Heart right ventricle (tissue), 16 donors: ENCODE results near the gene ZFAND2B. TPM values are rescaled to one million over a fixed set of nuclear protein-coding genes. Genes with fewer than 3 reads are reported as not detected.

Experiments used
- ATAC-seq, 8 donors: fragments of 200-7000 bp; cut with Tn5 transposase; one replicate each; pipeline ENCODE4 v1.9.1; 2020; ENCODE audit warnings: mild to moderate bottlenecking in 8 of 8, moderate library complexity in 8 of 8, moderate number of reproducible peaks in 1 of 8
- DNase-seq, 2 donors: peaks; one replicate each; pipeline ENCODE4 v3.0.0-alpha.2; 2020
- H3K27ac ChIP-seq, 10 donors: fragments of 200-600 bp; sonication (generic) in 2 of 10; one replicate each; pipeline versions ENCODE4 v1.5.0 to v1.8.0; 2020 to 2022; ENCODE audit warnings: mild to moderate bottlenecking in 3 of 10
- H3K27me3 ChIP-seq, 7 donors: fragments of 200-600 bp; one replicate each; pipeline ENCODE4 v1.8.0; 2021 to 2022; ENCODE audit warnings: mild to moderate bottlenecking in 2 of 7
- H3K36me3 ChIP-seq, 9 donors: fragments of 200-600 bp; sonication (generic) in 1 of 9; one replicate each; pipeline versions ENCODE4 v1.5.0 to v1.8.0; 2020 to 2022; ENCODE audit warnings: mild to moderate bottlenecking in 2 of 9
- H3K4me1 ChIP-seq, 9 donors: fragments of 200-600 bp; sonication (generic) in 1 of 9; one replicate each; pipeline versions ENCODE4 v1.5.0 to v1.8.0; 2020 to 2022; ENCODE audit warnings: mild to moderate bottlenecking in 4 of 9
- H3K4me3 ChIP-seq, 10 donors: fragments of 200-600 bp; sonication (generic) in 2 of 10; one replicate each; pipeline versions ENCODE4 v1.5.0 to v1.8.0; 2020 to 2022; ENCODE audit warnings: mild to moderate bottlenecking in 7 of 10, moderate library complexity in 2 of 10
- H3K9me3 ChIP-seq, 11 donors: fragments of 200-600 bp in 10 of 11; sonication (generic) in 2 of 11; one replicate each; pipeline versions ENCODE4 v1.5.0 to v1.8.0; 2013 to 2022; ENCODE audit warnings: mild to moderate bottlenecking in 2 of 11, control low read depth in 1 of 11, moderate library complexity in 1 of 11
- WGBS, 2 donors: extraction: QIAGEN DNeasy Blood & Tissue Kit; methylation state at CpG; one replicate each; pipeline ENCODE4 v1.1.7; 2013; ENCODE audit warnings: inconsistent platforms in 1 of 2; 5-methylcytosine and 5-hydroxymethylcytosine counted together
- intact Hi-C, 10 donors: fragments of 100-400 bp; cut with DNase I; formaldehyde crosslinking; loops; one replicate each; pipeline versions ENCODE4 v1.11.1 to v1.14.2; 2022
- polyA plus RNA-seq, 2 donors: library from polyadenylated mRNA; stranded (reverse); fragments of 200-250 nt; gene quantifications; one replicate each; pipeline ENCODE4 v1.2.3, GENCODE V29; 2013
- total RNA-seq, 10 donors: library from RNA; stranded (reverse); fragmentation: NEBNext Ultra II Directional in 3 of 10; extraction: Animal tissue kit (Norgen Biotek cat#: 25700) in 3 of 10; gene quantifications; one replicate each; pipeline versions ENCODE4 v1.2.1 to v1.2.4, GENCODE V29; 2021 to 2023
- TF ChIP-seq, protein P1 (sequence below), 9 donors: fragments of 200-600 bp; sonication (generic) in 2 of 9; IDR thresholded peaks; one replicate each; pipeline versions ENCODE4 v1.5.0 to v1.8.0; 2021 to 2022; ENCODE audit warnings: antibody characterized with exemption in 9 of 9, mild to moderate bottlenecking in 5 of 9, moderate library complexity in 1 of 9
- donor health status: Arrhythmogenic right ventricular cardiomyopathy.
- donor health status: ischemic (EF 13 %, LVEDD 7.1; RV severe dilation, severe dysfunction).
- donor health status: healthy with polysubstance abuse.
- donor health status: DM: no; HTN: yes; CAD: no.
- donor health status: DM: no; HTN: no; CAD: no.
- donor health status: ischemic (EF 25% LVEDD 6.9; RV normal size, moderate dysfunction).
- donor health status: ischemic (EF 25% LVEDD 5.7; RV mildly dilated, moderate dysfunction).
- donor health status: healthy.
- donor health status: DM: yes; HTN: yes; CAD: no.
- donor health status: Ischemic cardiomyopathy.
- donor health status: ischemic (EF 35%, LVEDD 5.7; RV mildly dilated, moderate dysfunction).
- donor health status: nonischemic (EF 11% LVEDD 7.7; RV severe dilation, severe dysfunction).
- donor health status: DM: yes; HTN: yes; CAD: no.
- donor health status: PGD.
- donor health status: ischemic (EF 29% LVEDD 5.4; RV normal size, mild dysfunction).
- donor health status: nonischemic (EF 23%, LVEDD 6.1; RV moderate dilation, normal function).

ZFAND2B gene
- total and polyA plus RNA-seq, 12 donors, result 11.5 to 40.8 (median 17.4) TPM

DNA sequence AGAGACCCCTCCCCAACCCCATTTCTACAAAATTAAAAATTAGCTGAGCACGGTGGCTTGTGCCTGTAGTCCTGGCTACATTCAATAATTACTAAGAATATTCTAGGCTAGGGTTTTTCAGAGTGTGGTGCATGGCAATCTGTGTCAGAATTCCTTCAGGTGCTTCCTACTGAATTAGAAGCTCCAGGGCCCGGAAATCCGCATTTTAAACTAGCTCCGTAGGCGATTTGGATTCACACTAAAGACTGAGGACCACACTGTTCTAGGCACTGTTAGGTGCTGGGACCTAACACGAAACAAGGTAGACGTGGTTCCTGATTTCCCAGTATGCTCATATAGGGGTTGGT is 628 bp upstream of the ZFAND2B start:
- peak overlapping the region; percentile 80 to 99 (median 95) for H3K27ac ChIP-seq
- 17 to 20% methylated on average over 7 of the region's 7 CpGs for WGBS, 2 donors
- intact Hi-C loops, result loop anchor here in 7 of 10 donors (1.0 to 5.0 kb wide), 9 partner anchors 12 to 73 kb away; partner anchors contain the start of genes CNPPD1 (in 2 of the 7), NHEJ1 (in 2 of the 7), ABCB6 (in 1 of the 7) and DNAJB2 (in 1 of the 7)
- ATAC-seq (no peak), DNase-seq (no peak)
- H3K9me3 ChIP-seq, result peaks cover 0 to 2% (median 0%) of the 10 kb centered on the region in 11 donors
- TF ChIP-seq, protein P1, sequence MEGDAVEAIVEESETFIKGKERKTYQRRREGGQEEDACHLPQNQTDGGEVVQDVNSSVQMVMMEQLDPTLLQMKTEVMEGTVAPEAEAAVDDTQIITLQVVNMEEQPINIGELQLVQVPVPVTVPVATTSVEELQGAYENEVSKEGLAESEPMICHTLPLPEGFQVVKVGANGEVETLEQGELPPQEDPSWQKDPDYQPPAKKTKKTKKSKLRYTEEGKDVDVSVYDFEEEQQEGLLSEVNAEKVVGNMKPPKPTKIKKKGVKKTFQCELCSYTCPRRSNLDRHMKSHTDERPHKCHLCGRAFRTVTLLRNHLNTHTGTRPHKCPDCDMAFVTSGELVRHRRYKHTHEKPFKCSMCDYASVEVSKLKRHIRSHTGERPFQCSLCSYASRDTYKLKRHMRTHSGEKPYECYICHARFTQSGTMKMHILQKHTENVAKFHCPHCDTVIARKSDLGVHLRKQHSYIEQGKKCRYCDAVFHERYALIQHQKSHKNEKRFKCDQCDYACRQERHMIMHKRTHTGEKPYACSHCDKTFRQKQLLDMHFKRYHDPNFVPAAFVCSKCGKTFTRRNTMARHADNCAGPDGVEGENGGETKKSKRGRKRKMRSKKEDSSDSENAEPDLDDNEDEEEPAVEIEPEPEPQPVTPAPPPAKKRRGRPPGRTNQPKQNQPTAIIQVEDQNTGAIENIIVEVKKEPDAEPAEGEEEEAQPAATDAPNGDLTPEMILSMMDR (IDR thresholded peaks at IDR 0.05), result no peak
- H3K27me3 ChIP-seq, result no peaks in the 10 kb centered on the region
- peaks cover 8 to 25% (median 20%) of the 10 kb centered on the region in 9 donors for H3K4me1 ChIP-seq
- peak overlapping the region; percentile 33 to 82 (median 70) for H3K4me3 ChIP-seq
- peaks cover 0 to 35% (median 17%) of the 10 kb centered on the region in 9 donors for H3K36me3 ChIP-seq

GRCh38 chr2:219207134-219207883 is 727 bp downstream of the ZFAND2B start:
- Histone ChIP-seq H3K36me3 (peaks cover 0 to 45% (median 17%) of the 10 kb centered on the region in 9 donors), H3K4me1 (peaks cover 8 to 31% (median 20%) of the 10 kb centered on the region in 9 donors), H3K4me3 (peak overlapping the region; percentile 33 to 82 (median 70)), H3K27me3 (no peaks in the 10 kb centered on the region), H3K9me3 (peaks cover 0 to 2% (median 0%) of the 10 kb centered on the region in 11 donors), H3K27ac (peak overlapping the region; percentile 80 to 99 (median 95))
- 17 to 18% methylated on average over 22 of the region's 22 CpGs for WGBS, 2 donors
- intact Hi-C loops, result loop anchor here in 5 of 10 donors (2.0 to 5.0 kb wide), 5 partner anchors 31 to 71 kb away; partner anchors contain the start of genes CNPPD1 (in 2 of the 5), NHEJ1 (in 2 of the 5), DNAJB2 (in 1 of the 5) and SLC23A3 (in 1 of the 5)
- TF ChIP-seq, protein P1 (IDR thresholded peaks at IDR 0.05), result no peak
- ATAC-seq (peak in 1 of 8 donors; percentile 2), DNase-seq (no peak)

DNA sequence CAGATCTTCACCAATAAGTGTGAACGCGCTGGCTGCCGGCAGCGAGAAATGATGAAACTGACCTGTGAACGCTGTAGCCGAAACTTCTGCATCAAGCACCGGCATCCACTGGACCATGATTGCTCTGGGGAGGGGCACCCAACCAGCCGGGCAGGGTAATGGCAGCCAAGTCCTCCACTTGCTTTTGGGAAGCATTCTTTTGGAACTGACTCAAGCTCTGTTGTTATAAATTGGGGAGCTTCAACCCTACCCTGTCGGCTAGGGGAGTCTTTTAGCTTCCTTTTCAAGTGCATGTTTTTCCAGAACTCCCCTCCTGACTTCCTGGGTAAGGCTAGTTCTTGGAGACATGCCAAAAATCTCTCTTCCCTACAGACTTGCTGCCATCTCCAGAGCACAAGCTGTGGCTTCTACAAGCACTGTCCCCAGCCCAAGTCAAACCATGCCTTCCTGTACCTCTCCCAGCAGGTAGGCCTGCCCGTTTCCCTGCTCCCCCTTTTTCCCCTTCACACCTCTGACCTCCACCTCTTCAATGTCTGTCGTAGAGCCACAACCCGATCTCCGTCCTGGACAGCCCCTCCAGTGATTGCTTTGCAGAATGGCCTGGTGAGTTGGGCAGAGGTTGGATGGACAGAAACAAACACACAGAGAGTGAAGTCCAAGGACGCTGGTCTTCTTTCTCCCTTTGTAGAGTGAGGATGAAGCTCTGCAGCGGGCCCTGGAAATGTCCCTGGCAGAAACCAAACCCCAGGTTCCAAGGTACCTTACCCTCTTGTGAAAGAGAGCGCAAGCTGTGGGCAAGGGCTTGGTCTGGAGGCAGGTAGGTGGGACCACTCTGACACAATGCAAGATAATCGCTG is 1.5 kb downstream of the ZFAND2B start:
- 74 to 76% methylated on average over 17 of the region's 17 CpGs for WGBS, 2 donors
- peak overlapping the region in 4 of 10 donors; percentile 66 to 82 (median 75) for H3K4me3 ChIP-seq
- TF ChIP-seq, protein P1 (IDR thresholded peaks at IDR 0.05), result no peak
- ATAC-seq, result no peak
- peak overlapping the region in 6 of 10 donors; percentile 92 to 98 (median 95) for H3K27ac ChIP-seq
- DNase-seq, result no peak
- H3K9me3 ChIP-seq, result peaks cover 0 to 2% (median 0%) of the 10 kb centered on the region in 11 donors
- peaks cover 0 to 53% (median 17%) of the 10 kb centered on the region in 9 donors for H3K36me3 ChIP-seq
- peaks cover 8 to 31% (median 20%) of the 10 kb centered on the region in 9 donors for H3K4me1 ChIP-seq
- H3K27me3 ChIP-seq, result no peaks in the 10 kb centered on the region
- intact Hi-C loops, result loop anchor here in 5 of 10 donors (2.0 to 5.0 kb wide), 5 partner anchors 31 to 71 kb away; partner anchors contain the start of genes CNPPD1 (in 2 of the 5), NHEJ1 (in 2 of the 5), DNAJB2 (in 1 of the 5) and SLC23A3 (in 1 of the 5)
